ENCODE measurements around the gene ALG8.

- TF ChIP-seq CTCF (IDR thresholded peaks at IDR 0.05) = no peak
- TF ChIP-seq RAD21 (IDR thresholded peaks at IDR 0.05; ENCODE audit: low read length) = no peak
- TF ChIP-seq NRF1 (IDR thresholded peaks at IDR 0.05; ENCODE audit: low read depth, low read length) = no peak
- no peak for TF ChIP-seq SIN3A (IDR thresholded peaks at IDR 0.05; ENCODE audit: borderline replicate concordance, low read depth, low read length)
- TF ChIP-seq TAF1 (IDR thresholded peaks at IDR 0.05; ENCODE audit: borderline replicate concordance, low read depth, low read length) = no peak
- no peak for TF ChIP-seq EP300 (IDR thresholded peaks at IDR 0.05; ENCODE audit: borderline replicate concordance in 1 of 2, low read depth in 1 of 2, low read length in 1 of 2)
- TF ChIP-seq FOSL2 (IDR thresholded peaks at IDR 0.05; ENCODE audit: borderline replicate concordance, low read depth) = no peak
- TF ChIP-seq USF2 (IDR thresholded peaks at IDR 0.05; ENCODE audit: borderline replicate concordance, low read depth, low read length) = no peak
- no peak for TF ChIP-seq GATA2 (CRISPR knock-in tag; IDR thresholded peaks at IDR 0.05)
- TF ChIP-seq RXRA (IDR thresholded peaks at IDR 0.05; ENCODE audit: borderline replicate concordance, low read depth) = no peak
Measured at GRCh38 chr11:78160557-78160956, 21.1 kb upstream of the ALG8 start.
